ENCODE results near the gene VPS16.

Gene VPS16

DNA sequence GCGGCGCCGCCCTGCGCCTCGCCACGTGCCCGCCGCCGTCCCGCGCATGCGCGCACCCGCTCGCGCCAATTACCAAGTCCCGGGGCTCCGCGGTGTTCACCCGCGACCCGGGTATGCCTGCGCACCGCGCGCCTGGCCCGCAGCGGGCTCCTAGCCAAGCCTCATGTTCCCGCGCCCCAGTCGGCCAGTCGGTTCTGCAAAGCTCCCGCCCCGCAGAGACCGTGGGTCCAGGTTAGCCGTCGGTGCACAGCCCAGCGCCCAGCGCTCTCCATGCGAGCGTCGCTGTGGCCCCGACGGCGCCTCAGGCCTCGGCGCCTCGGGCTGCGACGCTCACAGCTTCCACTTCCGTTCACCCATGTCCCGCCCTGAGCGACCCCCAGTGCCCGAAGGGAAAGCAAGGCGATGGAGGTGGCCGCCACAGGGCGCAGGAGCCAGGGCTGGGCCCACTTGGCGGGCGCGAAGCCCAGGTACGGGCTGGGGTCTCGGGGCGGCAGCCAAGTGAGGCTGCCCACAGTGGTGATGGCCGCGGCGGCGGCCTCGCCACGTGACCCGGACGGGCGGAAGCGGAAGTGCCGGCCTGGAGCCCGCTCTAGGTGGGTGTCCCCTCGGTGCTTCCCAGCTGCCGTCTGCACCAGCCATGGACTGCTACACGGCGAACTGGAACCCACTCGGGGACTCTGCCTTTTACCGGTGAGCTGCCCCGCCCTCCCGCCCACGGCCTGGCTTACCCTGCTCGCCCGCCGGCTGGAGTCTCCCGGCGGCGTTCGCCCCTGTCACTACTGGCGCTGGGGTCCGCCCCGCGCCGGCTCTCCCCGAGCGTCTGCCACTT is at the start of gene VPS16, which contains the start of gene PCED1A:
Gene VPS16, plus strand, starts transcription at position 608 of the 829 bp plus-strand sequence. Its CDS starts 30 bp downstream, at position 638.
Gene PCED1A, minus strand, starts transcription at position 518 of the 829 bp plus-strand sequence. CDS start 743 bp downstream, outside the sequence.
- DNase-seq (ENCODE audit: low read depth in 2 of 2): peak; percentile 82 to 84

DNA sequence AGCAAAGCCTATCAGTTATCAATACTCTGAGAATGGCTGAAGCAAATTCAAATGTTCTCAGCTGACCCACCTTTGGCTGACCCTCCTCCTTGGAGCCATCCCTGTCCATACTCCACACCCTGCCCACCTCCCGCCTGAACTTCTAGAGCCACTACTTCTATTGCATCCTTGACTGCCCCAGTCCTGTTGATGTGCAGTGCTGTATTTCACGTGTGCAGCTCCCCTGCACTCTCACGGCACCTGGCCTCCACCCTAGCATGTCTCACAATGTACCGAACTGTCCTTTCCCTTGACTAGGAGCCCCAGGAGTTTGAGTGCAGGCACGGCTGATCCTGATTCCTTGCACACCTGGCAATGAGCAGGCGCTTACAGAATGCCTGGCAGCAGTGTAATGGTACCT is 47.1 kb upstream of the VPS16 start:
- no peak for DNase-seq (ENCODE audit: low read depth in 2 of 2)

DNA sequence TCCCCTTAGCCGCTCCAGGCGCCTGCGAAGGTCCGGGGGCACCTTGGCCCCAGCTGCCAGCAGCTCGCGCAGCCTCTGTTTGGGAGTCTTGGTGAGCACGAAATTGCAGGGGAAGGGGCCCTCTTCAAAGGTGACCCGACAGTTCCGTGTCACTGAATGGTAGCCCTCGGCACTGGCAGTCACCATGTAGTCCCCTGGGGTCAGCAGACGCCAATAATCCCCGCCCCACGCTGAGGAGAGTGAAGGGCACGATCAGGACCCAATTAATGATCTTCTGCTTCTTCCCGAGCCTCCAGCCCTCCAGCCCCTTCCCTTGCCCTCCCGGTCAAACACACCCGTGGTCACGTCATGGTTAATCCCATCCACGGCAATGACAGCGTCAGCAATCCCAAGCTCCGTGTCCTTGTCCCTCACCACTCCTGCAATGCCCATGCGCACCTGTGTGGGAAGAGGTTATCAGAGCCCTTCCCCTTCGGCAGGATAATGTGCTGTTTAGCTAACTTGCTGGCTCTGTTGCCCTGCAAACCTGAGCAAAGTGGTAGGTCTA is 46.3 kb upstream of the VPS16 start:
- DNase-seq (ENCODE audit: low read depth in 2 of 2): no peak

- no peak for DNase-seq (ENCODE audit: low read depth in 2 of 2)
Measured at GRCh38 chr20:2794866-2795447, 45.6 kb upstream of the VPS16 start.

DNA sequence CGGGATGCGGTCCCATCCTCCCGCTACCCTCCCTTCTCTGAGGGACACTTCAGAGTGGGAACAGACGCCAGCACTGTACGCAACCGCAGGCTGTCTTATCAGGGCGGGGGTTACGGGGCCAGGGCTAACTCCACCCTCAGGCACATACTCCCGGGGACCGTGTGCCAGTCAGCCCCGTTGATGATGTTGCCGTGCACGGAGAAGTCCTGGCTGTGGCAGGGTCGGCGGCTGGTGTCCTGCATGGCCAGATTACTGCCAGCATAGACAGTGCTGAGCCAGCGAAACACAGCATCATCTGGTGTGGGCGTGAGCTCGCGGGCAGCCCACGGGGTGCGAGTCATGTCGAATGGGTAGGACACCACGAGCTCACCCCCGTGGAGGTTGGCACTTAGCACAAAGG is 45.1 kb upstream of the VPS16 start:
- DNase-seq (ENCODE audit: low read depth in 2 of 2): no peak

DNA sequence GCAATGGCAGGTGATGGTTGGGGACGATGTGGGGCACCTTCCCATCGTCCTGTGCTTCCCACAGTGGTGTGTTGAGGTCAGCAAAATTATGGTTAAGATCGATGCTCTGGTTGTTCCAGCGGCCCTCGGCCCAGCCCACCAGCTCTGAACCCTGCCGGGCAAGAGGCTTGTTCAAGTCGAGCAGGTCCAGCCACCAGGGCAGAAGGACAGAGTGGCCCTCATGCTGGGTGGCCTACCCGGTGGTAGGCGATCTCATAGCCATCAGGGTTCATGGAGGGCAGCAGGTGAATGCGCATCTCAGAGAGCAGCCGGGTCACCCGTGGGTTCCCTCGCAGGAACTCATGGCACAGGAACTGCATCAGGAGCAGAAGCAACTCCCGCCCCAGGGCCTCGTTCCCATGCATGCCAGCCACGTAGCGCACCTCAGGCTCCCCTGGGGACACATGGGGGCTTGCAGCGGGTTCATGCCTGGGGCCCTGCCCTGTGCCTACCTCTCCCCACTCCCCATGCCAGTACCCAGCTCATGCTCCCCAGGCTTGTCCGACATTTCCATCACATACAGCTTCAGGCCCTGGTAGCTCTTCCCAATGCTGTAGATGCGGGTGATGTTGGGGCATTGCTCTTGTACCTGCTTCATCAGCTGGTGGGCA is 44.4 kb upstream of the VPS16 start:
- no peak for DNase-seq (ENCODE audit: low read depth in 2 of 2)

DNA sequence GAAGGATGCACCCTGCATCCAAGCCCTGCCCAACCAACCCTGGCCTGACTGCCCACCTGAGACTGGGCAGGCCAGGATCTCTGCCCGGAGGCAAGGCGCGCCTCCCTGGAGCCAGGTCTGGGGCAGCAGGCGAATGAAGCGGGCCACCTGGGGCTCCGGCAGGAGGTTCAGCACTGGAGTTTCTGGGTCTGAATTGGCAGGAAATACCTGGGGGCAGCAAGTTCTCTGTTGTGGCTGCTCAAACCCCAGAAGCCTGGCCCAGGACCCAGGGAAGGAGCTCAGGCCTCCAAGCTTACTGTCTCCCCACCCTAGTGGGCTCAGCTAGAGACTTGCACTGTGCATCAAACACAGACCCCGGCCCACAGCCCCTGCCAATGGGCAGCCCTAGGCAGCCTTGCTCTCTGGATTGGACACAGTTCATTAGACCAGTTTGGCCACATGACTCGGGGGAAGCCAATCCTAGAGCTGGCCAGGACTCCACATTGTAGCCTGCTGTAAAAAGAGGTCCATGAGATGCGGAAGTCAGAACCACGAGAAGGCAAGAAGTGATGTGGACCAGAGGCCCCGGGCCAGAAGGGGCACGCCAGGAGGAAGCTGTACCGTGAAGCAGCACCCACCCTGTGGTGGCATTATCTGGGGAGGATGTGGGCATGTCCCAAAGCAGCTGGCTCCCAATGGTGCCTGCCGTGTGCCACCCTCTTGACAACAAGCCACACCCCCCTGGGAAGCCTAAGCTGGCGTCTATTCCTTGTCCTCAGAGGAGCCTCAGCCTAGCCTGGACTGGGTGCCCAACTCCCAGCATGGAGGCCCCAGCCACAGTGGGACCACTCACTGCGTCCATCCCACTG is 43.2 kb upstream of the VPS16 start:
- DNase-seq (ENCODE audit: low read depth in 2 of 2): no peak

DNA sequence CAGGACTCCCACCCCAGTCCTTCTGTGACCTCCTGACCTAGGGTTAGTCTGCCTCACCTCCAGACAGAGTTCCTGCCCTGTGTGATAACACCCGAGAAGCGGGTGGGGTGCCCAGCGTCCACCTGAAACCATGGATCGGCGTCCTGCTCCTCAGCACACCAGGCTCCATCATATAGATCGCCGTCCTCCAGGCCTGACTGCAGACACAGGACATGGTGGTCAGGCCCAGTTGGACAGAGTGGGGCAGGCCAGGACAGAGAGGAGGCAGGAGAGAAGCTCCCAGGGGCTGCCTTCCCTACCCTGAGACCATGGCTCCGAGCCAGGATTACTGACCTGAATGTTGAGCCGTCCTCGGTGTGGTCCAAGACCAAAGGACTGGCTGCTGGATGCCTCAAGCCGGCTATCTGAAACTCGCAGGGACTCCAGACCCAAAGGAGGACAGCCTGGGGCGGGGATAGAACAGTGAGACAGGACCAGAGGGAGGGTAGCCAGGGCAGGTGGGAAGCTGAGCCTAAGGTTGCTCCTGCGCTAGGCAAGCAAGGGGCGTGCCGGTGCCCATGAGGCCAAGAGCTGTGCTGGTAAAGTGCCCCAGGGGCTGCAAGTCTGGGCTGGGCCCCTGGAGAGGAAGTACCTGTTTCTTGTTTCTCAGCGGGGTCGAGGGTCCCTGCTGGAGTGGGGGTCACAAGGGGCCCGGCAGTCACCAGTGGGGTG is 42.3 kb upstream of the VPS16 start:
- DNase-seq (ENCODE audit: low read depth in 2 of 2): no peak

GRCh38 chr20:2798814-2799213 is 41.7 kb upstream of the VPS16 start:
- DNase-seq (ENCODE audit: low read depth in 2 of 2): no peak

GRCh38 chr20:2799271-2799670 is 41.3 kb upstream of the VPS16 start:
- DNase-seq (ENCODE audit: low read depth in 2 of 2): no peak

DNA sequence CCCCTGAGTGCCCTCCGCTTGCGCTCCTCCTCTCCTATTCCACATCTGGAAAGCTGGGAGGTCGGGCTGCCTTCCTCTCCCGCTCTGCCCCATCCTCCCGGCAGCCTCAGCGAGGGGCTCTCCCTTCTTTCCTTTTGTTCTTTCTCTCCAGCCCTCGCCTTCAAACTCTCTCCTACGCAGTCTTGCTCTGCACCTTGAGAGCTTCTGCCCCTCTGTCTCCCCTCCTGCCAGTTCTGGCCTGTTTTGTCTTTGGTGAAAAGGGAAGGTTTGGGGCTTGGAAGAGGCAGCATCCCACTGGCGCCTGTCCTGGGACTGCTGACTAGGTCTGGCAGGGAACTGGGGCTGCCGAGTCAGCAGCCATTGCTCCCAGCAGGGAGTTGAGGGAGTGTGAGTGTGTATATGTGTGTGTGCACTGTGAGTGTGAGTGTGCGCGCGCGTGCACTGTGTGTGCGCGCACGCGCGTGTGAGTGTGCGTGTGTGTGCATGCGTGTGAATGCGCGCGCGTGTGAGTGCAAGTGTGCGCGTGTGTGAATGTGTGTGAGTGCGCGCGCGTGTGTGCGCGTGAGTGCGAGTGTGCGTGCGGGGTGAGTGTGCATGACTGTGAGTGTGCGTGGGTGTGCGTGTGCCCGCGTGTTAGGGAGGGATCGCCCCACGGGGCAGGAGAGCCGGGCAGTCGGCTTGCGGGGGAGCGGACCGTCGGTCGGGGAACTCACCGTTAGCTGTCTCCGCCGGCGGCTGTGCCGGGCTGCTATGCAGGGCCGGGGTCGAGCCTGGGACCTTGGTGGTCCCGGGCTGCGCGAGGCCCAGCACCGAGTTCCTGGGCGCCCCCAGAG is 40.6 kb upstream of the VPS16 start:
- no peak for DNase-seq (ENCODE audit: low read depth in 2 of 2)

DNA sequence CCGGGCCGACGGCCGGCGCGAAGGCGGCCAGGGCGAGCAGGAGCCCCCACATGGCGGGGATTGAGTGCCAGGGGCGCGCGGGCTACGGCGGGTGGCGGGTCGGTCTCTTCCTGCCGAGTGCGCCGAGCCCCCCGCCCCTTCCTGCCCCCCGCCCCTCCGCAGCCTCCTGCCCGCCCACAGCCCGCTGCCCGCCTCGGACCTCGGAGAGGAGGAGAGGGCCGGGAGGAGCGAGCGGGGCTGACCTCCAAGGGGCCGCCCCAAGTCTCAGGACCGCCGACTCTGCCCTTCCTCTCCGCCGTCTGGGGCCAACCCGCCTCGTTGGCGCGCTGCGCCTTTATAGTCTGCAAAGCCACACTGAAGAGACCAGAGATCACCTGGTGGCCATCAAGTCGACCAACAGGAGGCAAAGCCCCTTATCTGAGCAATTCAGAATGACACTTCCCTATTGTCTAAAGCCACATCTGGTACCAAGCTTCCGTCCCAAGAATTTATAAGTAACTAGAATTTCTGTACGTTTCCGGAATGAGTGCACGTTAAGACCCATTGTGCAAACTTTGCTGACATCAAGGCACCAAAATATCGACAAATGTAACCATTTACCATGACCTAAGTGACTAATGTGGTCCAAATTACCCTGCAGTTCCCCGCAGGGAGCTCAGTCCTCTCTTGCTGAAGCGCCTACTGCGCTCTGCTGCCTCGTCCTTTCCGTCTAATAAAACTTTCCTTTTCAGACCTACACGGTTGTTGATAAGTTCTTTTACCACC is 39.8 kb upstream of the VPS16 start, which contains the start of gene CPXM1:
Gene CPXM1, minus strand, starts transcription at position 107 of the 765 bp plus-strand sequence. Its CDS starts 55 bp downstream, at position 52.
- no peak for DNase-seq (ENCODE audit: low read depth in 2 of 2)

DNA sequence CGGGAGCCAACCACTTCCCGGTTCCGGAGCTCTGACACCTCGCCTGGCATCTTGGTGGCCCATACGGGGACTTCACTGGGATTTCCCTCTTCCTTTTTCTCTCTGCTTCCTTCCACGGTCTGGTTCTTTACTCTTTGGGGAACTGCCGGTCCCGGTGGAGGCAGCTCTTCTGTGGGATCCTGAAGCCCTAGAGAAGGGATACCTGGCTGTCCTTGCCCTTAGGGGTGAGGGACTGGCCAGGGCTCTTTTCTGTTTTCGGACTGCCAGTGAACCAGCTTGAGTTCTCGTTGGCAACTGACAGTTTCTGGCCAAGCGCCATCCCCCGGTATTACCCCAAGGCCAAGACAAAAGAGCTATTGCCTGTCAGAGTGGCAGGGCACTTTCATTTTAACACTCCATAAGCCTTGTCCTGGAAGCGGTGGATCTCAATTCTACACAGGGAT is 39.2 kb upstream of the VPS16 start:
- no peak for DNase-seq (ENCODE audit: low read depth in 2 of 2)

- no peak for DNase-seq (ENCODE audit: low read depth in 2 of 2)
Measured at GRCh38 chr20:2804041-2804828, 36.3 kb upstream of the VPS16 start.

GRCh38 chr20:2804852-2805688 is 35.5 kb upstream of the VPS16 start:
- DNase-seq (ENCODE audit: low read depth in 2 of 2): no peak

- DNase-seq (ENCODE audit: low read depth in 2 of 2): no peak
Measured at GRCh38 chr20:2805689-2806350, 34.7 kb upstream of the VPS16 start.

DNA sequence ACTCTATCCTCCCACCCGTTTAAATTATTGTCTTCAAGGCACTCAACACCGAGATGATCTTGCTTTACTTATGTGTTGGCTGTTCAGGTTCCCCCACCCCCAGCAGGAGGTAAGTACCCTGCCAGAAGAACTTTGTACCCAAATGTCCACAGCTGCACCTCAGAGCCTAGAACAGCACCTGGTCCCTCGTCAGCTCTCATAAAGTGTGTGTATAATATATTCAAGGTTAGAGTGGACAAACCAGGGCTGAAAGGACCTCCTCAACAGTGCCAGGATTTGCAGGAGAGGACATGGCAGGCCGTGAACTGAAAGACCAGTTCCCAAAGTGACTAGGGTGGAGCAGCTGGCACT is 34.2 kb upstream of the VPS16 start:
- DNase-seq (ENCODE audit: low read depth in 2 of 2): no peak
